H1 (cell line): ENCODE results near the gene ZNF775. TPM values are rescaled to one million over a fixed set of nuclear protein-coding genes. Genes with fewer than 3 reads are reported as not detected.

Experiments
- CTCF ChIA-PET: fragments of 300-600 bp; sonication (Branson Sonifier 250); formaldehyde crosslinking; loops from one replicate; lab custom pipeline; 2021; ENCODE audit not compliant: partially characterized antibody; lab: Charles Lee
- POLR2A ChIA-PET: fragments of 300-600 bp; sonication (Branson Sonifier 250); formaldehyde crosslinking; loops from one replicate; lab custom pipeline; 2021; ENCODE audit warnings: inconsistent platforms; ENCODE audit not compliant: partially characterized antibody; lab: Charles Lee
- DNase-seq, 2 experiments: peaks; one replicate each; pipeline versions ENCODE4 v3.0.0 to v3.0.0-alpha.2; 2010 to 2022; ENCODE audit warnings: low spot score in 2 of 2, low read depth in 1 of 2, mixed read lengths in 1 of 2
- FAIRE-seq: peaks from 2 replicates; lab custom pipeline; 2011; peaks lifted over from hg19 to GRCh38; lab: Jason Lieb, UNC
- H2AFZ ChIP-seq: 2 replicates; pipeline ENCODE4 v1.8.1; 2012; ENCODE audit warnings: low read length, inconsistent platforms
- H2AK5ac ChIP-seq: 2 replicates; pipeline ENCODE4 v1.6.1; 2013; ENCODE audit warnings: low read depth, low read length
- H2BK120ac ChIP-seq: replicated peaks from 2 replicates; pipeline ENCODE3; 2013; ENCODE audit warnings: low read depth, low read length, inconsistent platforms
- H2BK12ac ChIP-seq: 2 replicates; pipeline ENCODE4 v1.6.1; 2013; ENCODE audit warnings: low read depth, low read length
- H2BK15ac ChIP-seq: 2 replicates; pipeline ENCODE4 v1.6.1; 2013; ENCODE audit warnings: low read length
- H2BK20ac ChIP-seq: 2 replicates; pipeline ENCODE4 v1.6.1; 2013; ENCODE audit warnings: low read length
- H2BK5ac ChIP-seq: 2 replicates; pipeline ENCODE4 v1.6.1; 2013; ENCODE audit warnings: low read depth, low read length
- H3K14ac ChIP-seq: 2 replicates; pipeline ENCODE4 v1.6.1; 2013; ENCODE audit warnings: inconsistent platforms; ENCODE audit not compliant: insufficient read length
- H3K18ac ChIP-seq: 2 replicates; pipeline ENCODE4 v1.6.1; 2013; ENCODE audit warnings: low read length; ENCODE audit errors: extremely low read depth
- H3K23ac ChIP-seq: 2 replicates; pipeline ENCODE4 v1.6.1; 2013; ENCODE audit warnings: inconsistent platforms; ENCODE audit not compliant: insufficient read length
- H3K23me2 ChIP-seq: 2 replicates; pipeline ENCODE4 v1.6.1; 2013; ENCODE audit warnings: low read depth, low read length
- H3K27ac ChIP-seq: 2 replicates; pipeline ENCODE4 v1.6.1; 2011; ENCODE audit warnings: low read depth, low read length, inconsistent platforms
- H3K27me3 ChIP-seq, 4 experiments: replicated peaks in 1 of 4; 1 replicate in 1 of 4; 2 replicates in 3 of 4; pipeline versions ENCODE4 v1.6.1 to v1.8.1; 2011 to 2013; ENCODE audit warnings: low read length in 3 of 4, mild to moderate bottlenecking in 3 of 4, inconsistent platforms in 2 of 4, mixed read lengths in 2 of 4, moderate library complexity in 1 of 4; ENCODE audit not compliant: control insufficient read depth in 3 of 4, insufficient read depth in 3 of 4; ENCODE audit errors: extremely low read depth in 1 of 4
- H3K36me3 ChIP-seq, 4 experiments: 2 replicates each; pipeline versions ENCODE4 v1.6.1 to v1.8.1; 2011 to 2013; ENCODE audit warnings: mild to moderate bottlenecking in 4 of 4, low read length in 3 of 4, moderate library complexity in 2 of 4, control low read depth in 1 of 4, inconsistent platforms in 1 of 4; ENCODE audit not compliant: insufficient read depth in 4 of 4, control insufficient read depth in 2 of 4
- H3K4ac ChIP-seq: replicated peaks from 2 replicates; pipeline ENCODE3; 2013; ENCODE audit warnings: low read length, low read depth, mixed read lengths, inconsistent platforms; ENCODE audit not compliant: insufficient read length
- H3K4me1 ChIP-seq, 4 experiments: replicated peaks in 1 of 4; 1 replicate in 1 of 4; 2 replicates in 3 of 4; pipeline versions ENCODE4 v1.6.1 to v1.8.1; 2011 to 2013; ENCODE audit warnings: low read length in 3 of 4, inconsistent platforms in 2 of 4, mixed read lengths in 1 of 4; ENCODE audit not compliant: insufficient read depth in 4 of 4, control insufficient read depth in 3 of 4
- H3K4me2 ChIP-seq, 2 experiments: 2 replicates each; pipeline versions ENCODE4 v1.6.1 to v1.8.1; 2011 to 2013; ENCODE audit warnings: low read depth in 2 of 2, low read length in 2 of 2, control low read depth in 1 of 2, inconsistent platforms in 1 of 2, mild to moderate bottlenecking in 1 of 2; ENCODE audit not compliant: insufficient read depth in 1 of 2
- H3K4me3 ChIP-seq, 4 experiments: fragments of 200-600, 300-600 bp in 1 of 4; sonication (generic), shearing (Covaris generic), sonication (Bioruptor Twin) in 1 of 4; 2 replicates each; pipeline versions ENCODE4 v1.5.1 to v1.8.1; 2011 to 2016; ENCODE audit warnings: low read length in 4 of 4, low read depth in 3 of 4, control low read depth in 2 of 4, inconsistent platforms in 2 of 4, mild to moderate bottlenecking in 2 of 4, mixed read lengths in 1 of 4, moderate library complexity in 1 of 4; ENCODE audit not compliant: insufficient read depth in 2 of 4; ENCODE audit errors: extremely low read depth in 1 of 4
- H3K56ac ChIP-seq: replicated peaks from 2 replicates; pipeline ENCODE3; 2013; ENCODE audit warnings: low read depth, mild to moderate bottlenecking, mixed read lengths, low read length, inconsistent platforms; ENCODE audit not compliant: insufficient read length
- H3K79me1 ChIP-seq: 2 replicates; pipeline ENCODE4 v1.6.1; 2013; ENCODE audit warnings: low read depth, low read length, control low read depth
- H3K79me2 ChIP-seq, 2 experiments: 2 replicates each; pipeline versions ENCODE4 v1.6.1 to v1.8.1; 2012 to 2013; ENCODE audit warnings: low read length in 2 of 2, mild to moderate bottlenecking in 2 of 2, inconsistent platforms in 1 of 2; ENCODE audit not compliant: insufficient read depth in 2 of 2, control insufficient read depth in 1 of 2
- H3K9ac ChIP-seq, 4 experiments: replicated peaks in 1 of 4; 1 replicate in 1 of 4; 2 replicates in 3 of 4; pipeline versions ENCODE4 v1.6.1 to v1.8.1; 2011 to 2013; ENCODE audit warnings: low read depth in 3 of 4, low read length in 3 of 4, control low read depth in 2 of 4, mild to moderate bottlenecking in 2 of 4, moderate library complexity in 2 of 4, inconsistent platforms in 1 of 4; ENCODE audit errors: extremely low read depth in 1 of 4
- H3K9me3 ChIP-seq, 2 experiments: 2 replicates each; pipeline versions ENCODE4 v1.6.1 to v1.8.1; 2012 to 2013; ENCODE audit warnings: mild to moderate bottlenecking in 2 of 2, moderate library complexity in 2 of 2, control low read depth in 1 of 2, inconsistent platforms in 1 of 2, low read depth in 1 of 2, low read length in 1 of 2, mixed read lengths in 1 of 2; ENCODE audit not compliant: insufficient read depth in 2 of 2
- H4K20me1 ChIP-seq, 2 experiments: replicated peaks in 1 of 2; 2 replicates each; pipeline versions ENCODE3 to v1.8.1; 2011 to 2013; ENCODE audit warnings: inconsistent platforms in 2 of 2, low read length in 2 of 2, mild to moderate bottlenecking in 1 of 2; ENCODE audit not compliant: insufficient read depth in 2 of 2, control insufficient read depth in 1 of 2
- H4K5ac ChIP-seq: 2 replicates; pipeline ENCODE4 v1.6.1; 2013; ENCODE audit warnings: low read length, low read depth, mixed read lengths, inconsistent platforms; ENCODE audit not compliant: insufficient read length
- H4K8ac ChIP-seq: 2 replicates; pipeline ENCODE4 v1.8.0; 2013; ENCODE audit warnings: mild to moderate bottlenecking, moderate library complexity, low read length, inconsistent platforms; ENCODE audit not compliant: insufficient read depth; ENCODE audit errors: extremely low read depth
- H4K91ac ChIP-seq: replicated peaks from 2 replicates; pipeline ENCODE3; 2013; ENCODE audit warnings: low read length, mixed read lengths, inconsistent platforms; ENCODE audit not compliant: insufficient read length
- BRCA1 ChIP-seq: IDR thresholded peaks from 2 replicates; pipeline ENCODE4 v1.6.1; 2012; ENCODE audit warnings: low read depth, low read length, improper control_type of control experiment
- EGR1 ChIP-seq: IDR thresholded peaks from 2 replicates; pipeline ENCODE4 v1.6.1; 2011; ENCODE audit warnings: low read depth, low read length, borderline replicate concordance
- WGBS, 2 experiments: shearing (Covaris generic) in 1 of 2; methylation state at CpG; one replicate each; pipeline versions ENCODE4 v1.1.6 to v1.1.7; 2013 to 2015; ENCODE audit warnings: low lambda C conversion rate in 2 of 2, mixed read lengths in 2 of 2, inconsistent platforms in 1 of 2, low coverage in 1 of 2, missing lambda C conversion rate in 1 of 2; ENCODE audit not compliant: insufficient replicate concordance in 2 of 2, insufficient coverage in 1 of 2, insufficient read length in 1 of 2; ENCODE audit errors: extremely low coverage in 1 of 2, missing lambda C conversion rate in 1 of 2; 5-methylcytosine and 5-hydroxymethylcytosine counted together
- polyA plus RNA-seq, 7 experiments: library from polyadenylated mRNA; depleted of rRNA in 3 of 7; stranded (reverse) in 5 of 7; unstranded in 2 of 7; fragments of >200 nt in 5 of 7; fragments of 200-250 nt in 2 of 7; gene quantifications; 1 replicate in 5 of 7; 2 replicates in 1 of 7; 4 replicates in 1 of 7; pipeline versions ENCODE4 v1.2.1 to v1.2.3, GENCODE V29; 2011 to 2013; ENCODE audit warnings: missing spikeins in 2 of 7, mixed read lengths in 2 of 7
- total RNA-seq: library from RNA; stranded (reverse); fragmentation: NEBNext Ultra II Directional; extraction: Animal tissue kit (Norgen Biotek cat#: 25700); gene quantifications from 2 replicates; pipeline ENCODE4 v1.2.1, GENCODE V29; 2021

ZNF775 gene
- total and polyA plus RNA-seq, 2 of the 8 experiments (the other 6 are each of a cell fraction or from before 2014, with no cell fraction given), result 13.6 to 21.5 TPM

DNA sequence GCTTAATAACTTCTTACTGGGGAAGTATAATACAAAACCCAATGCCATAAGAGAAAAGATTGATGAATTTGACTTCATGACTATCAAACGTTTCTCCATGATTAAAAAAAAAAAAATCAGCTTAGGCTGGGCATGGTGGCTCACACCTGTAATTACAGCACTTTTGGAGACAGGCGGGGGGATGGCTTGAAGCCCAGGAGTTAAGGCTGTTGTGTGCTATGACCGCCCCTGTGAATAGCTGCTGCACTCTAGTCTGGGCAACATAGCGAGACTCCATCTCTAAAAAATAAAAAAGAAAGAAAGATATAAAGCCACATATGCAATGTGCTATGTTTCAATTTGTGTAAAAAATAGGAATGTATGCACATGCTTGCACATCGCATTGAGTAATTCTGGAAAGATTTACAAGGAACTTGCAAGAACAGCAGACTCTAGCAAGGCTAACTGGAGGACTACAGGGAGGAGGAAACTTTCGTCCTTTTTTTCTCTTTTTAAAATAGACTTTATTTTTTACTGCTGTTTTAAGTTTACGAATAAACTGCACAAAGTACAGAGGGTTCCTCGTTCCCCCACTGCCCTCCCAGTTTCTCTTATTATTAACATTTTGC is 27.4 kb upstream of the ZNF775 start:
- Histone ChIP-seq H3K9ac (no peak overlapping the region), H4K5ac (no peak overlapping the region), H2BK15ac (no peak overlapping the region), H3K79me1 (no peaks in the 10 kb centered on the region), H3K23me2 (no peaks in the 10 kb centered on the region), H3K27me3 (no peaks in the 10 kb centered on the region), H3K27ac (no peak overlapping the region), H3K4me1 (no peaks in the 10 kb centered on the region), H3K14ac (no peak overlapping the region), H3K18ac (no peak overlapping the region), H4K20me1 (no peaks in the 10 kb centered on the region), H3K79me2 (no peaks in the 10 kb centered on the region), H2BK5ac (no peak overlapping the region), H3K4me3 (no peak overlapping the region), H2AFZ (no peak overlapping the region), H4K8ac (no peak overlapping the region), H3K56ac (no peak overlapping the region), H3K9me3 (no peaks in the 10 kb centered on the region; a peak in 1 of 4 replicates), H3K4me2 (no peak overlapping the region), H4K91ac (no peak overlapping the region), H3K4ac (no peak overlapping the region), H3K36me3 (no peaks in the 10 kb centered on the region), H2AK5ac (no peak overlapping the region), H2BK12ac (no peak overlapping the region), H3K23ac (no peak overlapping the region), H2BK20ac (no peak overlapping the region), H2BK120ac (no peak overlapping the region)
- no peak for FAIRE-seq
- WGBS, 2 experiments, result 75% methylated on average over 8 of the region's 8 CpGs; no CpG with 5 or more reads in 1 of the 2 experiments
- ChIA-PET CTCF (interaction anchor here (0.6 to 1.2 kb wide), 4 partner anchors 13 to 536 kb away, joined by 3 to 4 read pairs (median 3); no protein-coding TSS in a partner anchor), POLR2A (interaction anchor here (1.9 to 2.9 kb wide), 2 partner anchors 9 to 51 kb away, joined by 5 to 15 read pairs; no protein-coding TSS in a partner anchor)
- no peak for DNase-seq
- TF ChIP-seq EGR1 (no peak), BRCA1 (no peak)
